ENCODE data around the gene OR1E1.
"Not testable (repeated sequence)": the region's sequence is repeated elsewhere in the genome, so short reads cannot be mapped to it uniquely, and the experiment has no call there.

The OR1E1 gene, protein sequence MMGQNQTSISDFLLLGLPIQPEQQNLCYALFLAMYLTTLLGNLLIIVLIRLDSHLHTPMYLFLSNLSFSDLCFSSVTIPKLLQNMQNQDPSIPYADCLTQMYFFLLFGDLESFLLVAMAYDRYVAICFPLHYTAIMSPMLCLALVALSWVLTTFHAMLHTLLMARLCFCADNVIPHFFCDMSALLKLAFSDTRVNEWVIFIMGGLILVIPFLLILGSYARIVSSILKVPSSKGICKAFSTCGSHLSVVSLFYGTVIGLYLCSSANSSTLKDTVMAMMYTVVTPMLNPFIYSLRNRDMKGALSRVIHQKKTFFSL

DNA sequence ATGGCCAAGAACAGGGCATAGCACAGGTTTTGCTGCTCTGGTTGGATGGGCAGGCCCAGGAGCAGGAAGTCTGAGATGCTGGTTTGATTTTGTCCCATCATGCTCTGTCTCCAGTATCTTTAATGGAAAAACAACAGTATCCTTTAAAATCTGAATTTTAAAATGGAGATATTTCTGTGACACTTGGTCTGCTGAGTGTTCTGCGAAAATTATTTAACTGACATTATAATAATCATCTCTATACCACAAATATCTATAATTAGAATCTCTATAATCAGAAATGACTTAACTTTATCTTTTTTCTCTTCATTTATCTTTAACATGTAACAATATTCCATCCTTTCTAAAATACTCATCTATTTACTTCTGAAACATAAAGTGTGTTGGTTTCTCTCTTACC is at the start of gene OR1E1:
TSS of gene OR1E1 (minus strand) at position 101 of the 400 bp plus-strand sequence. CDS start at position 101, 0 bp downstream.
- DNase-seq: no peak

DNA sequence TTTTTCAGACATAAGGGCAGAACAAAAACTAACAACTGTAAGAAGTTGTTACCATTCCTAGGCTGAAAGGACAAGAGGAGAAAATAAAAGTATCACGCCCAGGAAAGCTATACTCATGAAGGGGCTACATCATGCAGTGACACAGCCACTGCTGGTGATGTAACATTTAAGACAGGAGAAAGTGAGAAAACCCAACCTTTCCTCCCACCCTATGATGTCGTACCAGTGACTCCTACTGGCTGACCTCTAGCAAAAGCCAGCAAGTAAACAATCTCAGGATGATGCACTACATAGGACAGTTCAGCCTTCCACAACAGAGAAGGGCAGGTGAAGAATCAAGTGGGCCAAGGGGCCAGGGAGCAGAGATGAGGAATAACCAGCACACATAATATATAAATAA is 49.4 kb upstream of the OR1E1 start:
- DNase-seq: no peak

- no peak for DNase-seq
Observed at GRCh38 chr17:3440451-3440850, 42.2 kb upstream of the OR1E1 start.

DNA sequence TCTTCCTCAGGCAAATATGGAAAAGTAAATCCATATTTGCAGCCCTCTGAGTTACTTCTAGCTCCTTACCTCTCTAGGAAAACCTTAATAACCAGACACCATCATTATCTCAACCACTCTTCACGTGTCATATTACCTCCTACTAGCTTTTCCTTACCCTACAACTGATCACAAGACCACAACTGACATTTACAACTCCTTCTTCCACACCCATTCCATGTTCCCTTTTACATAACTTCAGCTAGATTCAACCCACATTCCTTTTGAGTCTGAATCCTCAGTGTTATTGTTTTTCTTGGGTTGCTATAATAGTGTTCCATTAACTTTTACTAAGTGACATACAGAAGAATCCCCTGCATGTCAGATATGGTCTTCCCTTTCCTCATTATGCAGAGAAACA is 40.2 kb upstream of the OR1E1 start:
- no peak for DNase-seq

DNA sequence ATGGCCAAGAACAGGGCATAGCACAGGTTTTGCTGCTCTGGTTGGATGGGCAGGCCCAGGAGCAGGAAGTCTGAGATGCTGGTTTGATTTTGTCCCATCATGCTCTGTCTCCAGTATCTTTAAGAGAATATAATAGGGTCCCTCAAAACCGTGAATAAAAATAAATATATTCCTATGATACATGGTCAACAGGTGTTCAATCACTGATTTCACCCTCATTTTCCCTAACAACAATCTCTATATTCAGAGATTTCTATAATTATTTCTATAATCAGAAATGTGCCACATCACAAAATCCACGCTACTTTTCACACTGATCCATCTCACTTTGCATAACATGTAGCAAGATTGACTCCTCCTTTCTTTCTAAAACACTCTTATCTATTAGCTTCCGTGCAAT is 35.5 kb upstream of the OR1E1 start, which contains the start of gene OR1E2:
TSS of gene OR1E2 (minus strand) at position 101 of the 400 bp plus-strand sequence. CDS start at position 101, 0 bp downstream.
- no peak for DNase-seq

GRCh38 chr17:3433215-3433614 is 35.0 kb upstream of the OR1E1 start:
- not testable (repeated sequence) for DNase-seq

- DNase-seq: no peak
Observed at GRCh38 chr17:3418222-3418621, 20.0 kb upstream of the OR1E1 start.

DNA sequence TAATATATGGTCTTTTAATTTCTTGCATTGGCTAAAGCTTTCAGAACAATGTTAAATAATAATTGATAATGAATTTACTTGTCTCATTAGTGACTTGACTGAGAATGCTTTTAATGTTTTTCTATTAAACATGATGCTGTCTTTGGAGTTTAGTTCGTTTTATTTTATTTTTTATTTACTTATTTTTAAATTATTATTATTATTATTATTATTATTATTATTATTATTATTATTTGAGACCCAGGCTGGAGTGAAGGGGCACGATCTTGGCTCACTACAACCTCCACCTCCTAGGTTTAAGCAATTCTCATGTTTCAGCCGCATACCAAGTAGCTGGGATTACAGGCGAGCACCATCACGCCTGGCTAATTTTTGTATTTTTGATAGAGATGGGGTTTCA is 17.4 kb upstream of the OR1E1 start:
- DNase-seq: no peak

DNA sequence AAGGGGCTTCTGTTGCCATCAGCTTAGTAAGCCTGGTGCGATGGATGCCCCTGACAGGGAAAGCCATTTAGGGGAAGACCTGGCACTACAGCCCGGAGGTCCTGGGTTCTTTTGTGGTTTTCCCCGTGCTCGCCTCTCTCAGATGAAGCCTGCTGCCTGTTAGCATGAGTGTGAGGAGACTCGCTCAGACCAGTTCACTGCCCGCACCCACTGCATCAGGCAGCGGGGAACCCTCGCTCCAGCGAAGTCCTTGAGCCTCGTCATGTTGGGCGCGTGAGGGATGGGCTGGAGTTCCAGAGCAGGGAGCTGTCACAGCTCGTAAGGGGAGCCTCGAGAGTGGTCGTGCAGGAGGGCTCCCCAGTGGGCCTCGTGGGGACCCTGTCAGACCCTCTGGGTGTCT is 14.0 kb upstream of the OR1E1 start:
- DNase-seq: not testable (repeated sequence)

GRCh38 chr17:3411070-3411469 is 12.9 kb upstream of the OR1E1 start, which contains the start of gene OR3A3:
TSS of gene OR3A3 (plus strand) at chr17:3411370.
- no peak for DNase-seq

- DNase-seq: not testable (repeated sequence)
Observed at GRCh38 chr17:3403856-3404255, 5.6 kb upstream of the OR1E1 start.

DNA sequence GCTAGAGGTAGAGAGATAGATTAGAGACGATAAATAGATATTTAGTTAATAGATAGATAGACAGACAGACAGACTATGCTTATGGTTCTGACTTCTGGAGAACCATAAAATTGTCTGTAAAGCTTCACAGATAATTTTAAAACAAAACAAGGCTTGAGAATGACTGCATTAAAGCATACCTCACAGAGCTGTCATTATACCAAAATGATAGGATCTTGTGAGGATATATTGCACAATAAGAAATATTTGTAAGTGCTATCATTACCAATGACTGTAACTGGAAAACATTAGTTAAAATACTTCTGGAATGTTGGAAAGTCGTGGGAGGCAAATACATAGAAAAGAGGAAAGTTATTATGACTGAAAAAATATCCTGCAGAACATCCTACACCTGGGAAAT is 3.6 kb upstream of the OR1E1 start:
- no peak for DNase-seq

DNA sequence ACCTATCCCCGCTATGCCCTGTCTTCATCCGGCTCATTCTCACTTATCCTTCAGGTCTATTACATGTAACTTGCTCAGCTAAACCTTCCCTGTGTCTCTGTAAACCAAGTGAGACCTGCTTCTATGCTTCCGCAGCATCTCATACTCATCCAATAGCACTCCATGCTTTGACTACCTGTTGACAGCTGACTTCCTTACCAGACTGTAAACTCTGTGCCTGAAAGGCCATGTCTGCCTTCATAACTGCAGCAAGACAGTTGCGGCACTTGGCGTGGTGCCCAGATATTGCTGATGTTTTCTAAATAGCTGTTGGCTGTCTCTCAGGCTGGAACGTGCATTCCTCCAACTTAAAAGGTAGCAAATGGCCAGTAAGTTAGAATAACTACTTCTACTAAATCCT is 1.8 kb upstream of the OR1E1 start:
- DNase-seq: no peak

GRCh38 chr17:3397801-3398200 is 409 bp downstream of the OR1E1 start:
- not testable (repeated sequence) for DNase-seq

GRCh38 chr17:3389791-3390190 is 8.4 kb downstream of the OR1E1 start:
- no peak for DNase-seq

DNA sequence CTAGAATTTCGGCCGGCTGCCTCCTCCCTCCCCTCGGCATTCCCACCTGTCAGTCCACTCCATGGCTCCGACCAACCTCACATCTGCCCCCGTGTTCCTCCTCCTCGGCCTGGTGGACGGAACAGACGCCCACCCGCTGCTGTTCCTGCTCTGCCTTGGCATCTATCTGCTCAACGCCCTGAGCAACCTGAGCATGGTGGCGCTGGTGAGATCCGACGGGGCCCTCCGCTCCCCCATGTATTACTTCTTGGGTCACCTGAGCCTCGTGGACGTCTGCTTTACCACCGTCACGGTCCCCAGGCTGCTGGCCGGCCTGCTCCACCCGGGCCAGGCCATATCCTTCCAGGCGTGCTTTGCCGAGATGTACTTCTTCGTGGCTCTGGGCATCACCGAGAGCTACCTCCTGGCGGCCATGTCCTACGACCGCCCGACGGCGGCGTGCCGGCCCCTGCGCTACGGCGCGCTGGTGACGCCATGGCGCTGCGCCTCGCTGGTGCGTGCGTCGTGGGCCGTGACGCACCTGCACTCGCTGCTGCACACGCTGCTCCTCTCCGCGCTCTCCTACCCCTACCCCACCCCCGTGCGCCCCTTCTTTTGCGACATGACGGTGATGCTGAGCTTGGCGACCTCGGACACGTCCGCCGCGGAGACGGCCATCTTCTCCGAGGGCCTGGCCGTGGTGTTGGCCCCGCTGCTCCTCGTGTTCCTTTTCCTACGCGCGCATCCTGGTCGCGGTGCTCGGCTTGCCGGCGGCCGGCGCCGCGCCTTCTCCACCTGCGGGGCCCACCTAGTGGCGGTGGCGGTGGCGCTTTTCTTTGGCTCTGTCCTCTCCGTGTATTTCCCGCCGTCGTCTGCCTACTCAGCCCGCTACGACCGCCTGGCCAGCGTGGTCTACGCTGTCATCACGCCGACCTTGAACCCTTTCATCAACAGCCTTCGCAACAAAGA is 12.1 kb downstream of the OR1E1 start, which contains the start of gene OR3A2:
TSS of gene OR3A2 (minus strand) at position 440 of the 948 bp plus-strand sequence.
- no peak for DNase-seq

DNA sequence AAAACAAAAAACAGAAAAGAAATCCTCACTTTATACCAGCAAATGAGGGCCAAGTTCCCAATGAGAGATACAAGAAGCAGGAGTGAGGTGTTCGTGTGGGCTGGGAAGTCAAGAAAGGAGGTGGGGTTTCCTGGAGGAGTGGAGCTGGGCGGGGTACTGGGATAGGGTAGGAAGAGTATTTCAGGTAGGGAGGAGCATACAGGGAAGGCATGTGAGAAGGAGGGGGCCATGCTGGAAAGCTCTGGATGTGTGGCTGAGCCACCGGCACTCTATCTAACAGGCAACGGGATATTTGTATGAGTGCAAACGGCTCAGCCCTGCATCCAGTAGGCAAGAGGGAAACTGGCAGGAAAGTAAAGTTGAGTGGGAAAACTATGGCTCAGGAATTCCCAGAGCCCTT is 16.3 kb downstream of the OR1E1 start:
- DNase-seq: no peak

GRCh38 chr17:3378321-3378720 is 19.9 kb downstream of the OR1E1 start:
- DNase-seq: no peak

DNA sequence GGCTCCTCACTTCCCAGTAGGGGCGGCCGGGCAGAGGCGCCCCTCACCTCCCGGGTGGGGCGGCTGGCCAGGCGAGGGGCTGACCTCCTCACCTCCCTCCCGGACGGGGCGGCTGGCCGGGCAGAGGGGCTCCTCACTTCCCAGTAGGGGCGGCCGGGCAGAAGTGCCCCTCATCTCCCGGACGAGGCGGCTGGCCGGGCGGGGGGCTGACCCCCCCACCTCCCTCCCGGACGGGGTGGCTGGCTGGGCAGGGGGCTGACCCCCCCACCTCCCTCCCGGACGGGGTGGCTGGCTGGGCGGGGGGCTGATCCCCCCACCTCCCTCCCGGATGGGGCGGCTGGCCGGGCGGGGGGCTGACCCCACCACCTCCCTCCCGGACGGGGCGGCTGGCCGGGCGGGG is 27.0 kb downstream of the OR1E1 start:
- DNase-seq: not testable (repeated sequence)
